Transverse colon (tissue), 3 donors: ENCODE data around the gene GOLGA3.

Source experiments
- CTCF ChIP-seq, 5 experiments: fragments of 200-600 bp in 3 of 5; fragments of 450-650 bp in 2 of 5; sonication (generic) in 3 of 5; IDR thresholded peaks; 1 replicate in 2 of 5; 2 replicates in 3 of 5; pipeline ENCODE4 v1.5.1; 2016 to 2017; ENCODE audit warnings: antibody characterized with exemption in 5 of 5, inconsistent platforms in 3 of 5, mild to moderate bottlenecking in 2 of 5, moderate library complexity in 1 of 5
- POLR2A ChIP-seq: fragments of 450-650 bp; IDR thresholded peaks from one replicate; pipeline ENCODE4 v1.6.1; 2016; ENCODE audit warnings: antibody characterized with exemption, mild to moderate bottlenecking, moderate library complexity

GRCh38 chr12:132858718-132859266, 30.1 kb upstream of the GOLGA3 start:
- TF ChIP-seq CTCF (IDR thresholded peaks at IDR 0.05): no peak
- no peak for TF ChIP-seq POLR2A
